Liver (tissue), 9 donors: ENCODE results near the gene CHRDL1. TPM values are rescaled to one million over a fixed set of nuclear protein-coding genes. Genes with fewer than 3 reads are reported as not detected.

ENCODE experiments used
- DNase-seq: peaks from one replicate; pipeline ENCODE4 v3.0.0-alpha.2; 2017; ENCODE audit warnings: low spot score
- H3K27ac ChIP-seq, 2 donors: one replicate each; pipeline ENCODE4 v1.7.0; 2013; ENCODE audit warnings: inconsistent platforms in 2 of 2, low read length in 2 of 2, control low read depth in 1 of 2, low read depth in 1 of 2, mild to moderate bottlenecking in 1 of 2
- H3K27me3 ChIP-seq, 4 donors: one replicate each; pipeline versions ENCODE4 v1.6.1 to v1.7.0; 2013; ENCODE audit warnings: low read length in 3 of 4, inconsistent platforms in 1 of 4, mild to moderate bottlenecking in 1 of 4, moderate library complexity in 1 of 4; ENCODE audit not compliant: control insufficient read depth in 4 of 4, insufficient read depth in 4 of 4
- H3K36me3 ChIP-seq, 4 donors: one replicate each; pipeline versions ENCODE4 v1.6.1 to v1.7.0; 2013; ENCODE audit warnings: low read length in 3 of 4, mild to moderate bottlenecking in 3 of 4, low read depth in 1 of 4, moderate library complexity in 1 of 4; ENCODE audit not compliant: control insufficient read depth in 4 of 4, insufficient read depth in 3 of 4
- H3K4me1 ChIP-seq, 4 donors: one replicate each; pipeline versions ENCODE4 v1.6.1 to v1.7.0; 2013; ENCODE audit warnings: low read length in 3 of 4, mild to moderate bottlenecking in 3 of 4, moderate library complexity in 1 of 4; ENCODE audit not compliant: control insufficient read depth in 4 of 4, insufficient read depth in 4 of 4
- H3K4me3 ChIP-seq, 3 donors: one replicate each; pipeline versions ENCODE4 v1.6.1 to v1.7.0; 2013; ENCODE audit warnings: low read length in 3 of 3, control low read depth in 1 of 3, low read depth in 1 of 3, mild to moderate bottlenecking in 1 of 3
- H3K9ac ChIP-seq, 2 donors: one replicate each; pipeline ENCODE4 v1.7.0; 2013; ENCODE audit warnings: low read length in 2 of 2, mild to moderate bottlenecking in 2 of 2, moderate library complexity in 2 of 2, control low read depth in 1 of 2, low read depth in 1 of 2
- H3K9me3 ChIP-seq, 4 donors: one replicate each; pipeline versions ENCODE4 v1.6.1 to v1.7.0; 2013; ENCODE audit warnings: low read length in 3 of 4; ENCODE audit not compliant: control insufficient read depth in 4 of 4
- EGR1 ChIP-seq, 2 donors: IDR thresholded peaks; 2 replicates each; pipeline ENCODE4 v1.6.1; 2016 to 2018; ENCODE audit warnings: antibody characterized with exemption in 2 of 2, low read depth in 2 of 2
- FOXA1 ChIP-seq: IDR thresholded peaks from 2 replicates; pipeline ENCODE4 v1.6.1; 2016; ENCODE audit warnings: antibody characterized with exemption
- FOXA2 ChIP-seq: IDR thresholded peaks from 2 replicates; pipeline ENCODE4 v1.6.1; 2016; ENCODE audit warnings: antibody characterized with exemption
- GABPA ChIP-seq, 2 donors: IDR thresholded peaks in 1 of 2; conservative IDR thresholded peaks in 1 of 2; 2 replicates each; pipeline ENCODE4 v1.6.1; 2016; ENCODE audit warnings: antibody characterized with exemption in 2 of 2, mild to moderate bottlenecking in 1 of 2, moderate library complexity in 1 of 2
- HNF4A ChIP-seq, 2 donors: conservative IDR thresholded peaks; 2 replicates each; pipeline ENCODE4 v1.6.1; 2016; ENCODE audit warnings: antibody characterized with exemption in 2 of 2, mild to moderate bottlenecking in 2 of 2
- JUND ChIP-seq, 2 donors: IDR thresholded peaks; 2 replicates each; pipeline ENCODE4 v1.6.1; 2016; ENCODE audit warnings: antibody characterized with exemption in 2 of 2
- RAD21 ChIP-seq, 2 donors: IDR thresholded peaks; 2 replicates each; pipeline ENCODE4 v1.6.1; 2016; ENCODE audit warnings: antibody characterized with exemption in 2 of 2, mild to moderate bottlenecking in 2 of 2
- RXRA ChIP-seq, 2 donors: IDR thresholded peaks; 2 replicates each; pipeline ENCODE4 v1.6.1; 2017 to 2018; ENCODE audit warnings: antibody characterized with exemption in 2 of 2, mild to moderate bottlenecking in 1 of 2
- SP1 ChIP-seq: IDR thresholded peaks from 2 replicates; pipeline ENCODE4 v1.6.1; 2018; ENCODE audit warnings: antibody characterized with exemption, mild to moderate bottlenecking
- TAF1 ChIP-seq: conservative IDR thresholded peaks from 2 replicates; pipeline ENCODE4 v1.6.1; 2016; ENCODE audit warnings: antibody characterized with exemption, mild to moderate bottlenecking
- YY1 ChIP-seq: IDR thresholded peaks from 2 replicates; pipeline ENCODE4 v1.6.1; 2016; ENCODE audit warnings: antibody characterized with exemption, mild to moderate bottlenecking
- WGBS: extraction: QIAGEN DNeasy Blood & Tissue Kit; methylation state at CpG from one replicate; pipeline ENCODE4 v1.1.7; 2013; 5-methylcytosine and 5-hydroxymethylcytosine counted together
- polyA plus RNA-seq, 2 donors: library from polyadenylated mRNA; stranded (reverse) in 1 of 2; unstranded in 1 of 2; fragments of 200-250 nt in 1 of 2; fragments of >200 nt in 1 of 2; fragmentation: Nextera tagmentation in 1 of 2; extraction: Ambion mirVana in 1 of 2; gene quantifications; one replicate each; pipeline versions ENCODE4 v1.2.1 to v1.2.3, GENCODE V29; 2013 to 2015
- total RNA-seq, 2 donors: library from RNA; depleted of rRNA; stranded (reverse); fragments of >200 nt; gene quantifications; one replicate each; pipeline ENCODE4 v1.2.3, GENCODE V29; 2014
- TF ChIP-seq, protein P1 (sequence below): fragments of 150-350 bp; IDR thresholded peaks from 2 replicates; pipeline ENCODE4 v1.5.1; 2017; ENCODE audit warnings: improper control_type of control experiment, low read depth, low read length; ENCODE audit not compliant: missing input control
- TF ChIP-seq, protein P2 (sequence below): IDR thresholded peaks from 2 replicates; pipeline ENCODE4 v1.6.1; 2016; ENCODE audit warnings: antibody characterized with exemption
- TF ChIP-seq, protein P3 (sequence below): IDR thresholded peaks from 2 replicates; pipeline ENCODE4 v1.6.1; 2016; ENCODE audit warnings: antibody characterized with exemption
- TF ChIP-seq, protein P4 (sequence below): IDR thresholded peaks from 2 replicates; pipeline ENCODE4 v1.6.1; 2016; ENCODE audit warnings: antibody characterized with exemption
- donor health status: healthy.
- donor health status: healthy.
- donor health status: healthy.
- donor health status: healthy.
- donor health status: healthy.

Gene CHRDL1
- total and polyA plus RNA-seq, 4 donors: 0.17 to 2.1 (median 0.67) TPM

DNA sequence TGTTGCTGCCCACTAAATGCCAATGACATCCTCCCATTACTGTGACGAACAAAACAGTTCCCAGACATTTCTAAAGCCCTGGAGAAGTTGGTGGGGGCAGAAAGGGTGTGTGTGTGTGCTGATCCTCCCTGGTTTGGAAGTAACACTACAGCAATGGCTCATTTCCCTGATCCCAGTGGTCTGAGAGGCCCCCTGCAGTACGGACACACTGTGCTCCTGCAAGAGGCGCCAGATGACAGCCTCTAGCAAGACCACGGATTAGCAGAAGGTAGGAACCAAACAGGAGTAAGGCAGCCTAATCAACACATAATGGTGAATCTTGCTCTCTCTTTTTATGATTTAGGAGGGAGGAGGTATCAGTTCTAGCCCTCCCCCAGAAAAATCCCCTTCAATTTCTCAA, 49.6 kb downstream of the CHRDL1 start:
- Histone ChIP-seq H3K4me1 (no peaks in the 10 kb centered on the region), H3K9ac (no peak overlapping the region), H3K27ac (no peak overlapping the region), H3K36me3 (no peaks in the 10 kb centered on the region), H3K27me3 (no peaks in the 10 kb centered on the region), H3K9me3 (no peaks in the 10 kb centered on the region), H3K4me3 (no peak overlapping the region)
- WGBS: 74% methylated on average over 4 of the region's 4 CpGs
- TF ChIP-seq GABPA (IDR thresholded peaks at IDR 0.05 in 1 of 2, conservative IDR thresholded peaks at IDR 0.05 in 1 of 2): no peak
- TF ChIP-seq FOXA2: no peak
- TF ChIP-seq EGR1 (IDR thresholded peaks at IDR 0.05; ENCODE audit: low read depth in 2 of 2): no peak
- TF ChIP-seq RAD21 (IDR thresholded peaks at IDR 0.05): no peak
- TF ChIP-seq, protein P1, sequence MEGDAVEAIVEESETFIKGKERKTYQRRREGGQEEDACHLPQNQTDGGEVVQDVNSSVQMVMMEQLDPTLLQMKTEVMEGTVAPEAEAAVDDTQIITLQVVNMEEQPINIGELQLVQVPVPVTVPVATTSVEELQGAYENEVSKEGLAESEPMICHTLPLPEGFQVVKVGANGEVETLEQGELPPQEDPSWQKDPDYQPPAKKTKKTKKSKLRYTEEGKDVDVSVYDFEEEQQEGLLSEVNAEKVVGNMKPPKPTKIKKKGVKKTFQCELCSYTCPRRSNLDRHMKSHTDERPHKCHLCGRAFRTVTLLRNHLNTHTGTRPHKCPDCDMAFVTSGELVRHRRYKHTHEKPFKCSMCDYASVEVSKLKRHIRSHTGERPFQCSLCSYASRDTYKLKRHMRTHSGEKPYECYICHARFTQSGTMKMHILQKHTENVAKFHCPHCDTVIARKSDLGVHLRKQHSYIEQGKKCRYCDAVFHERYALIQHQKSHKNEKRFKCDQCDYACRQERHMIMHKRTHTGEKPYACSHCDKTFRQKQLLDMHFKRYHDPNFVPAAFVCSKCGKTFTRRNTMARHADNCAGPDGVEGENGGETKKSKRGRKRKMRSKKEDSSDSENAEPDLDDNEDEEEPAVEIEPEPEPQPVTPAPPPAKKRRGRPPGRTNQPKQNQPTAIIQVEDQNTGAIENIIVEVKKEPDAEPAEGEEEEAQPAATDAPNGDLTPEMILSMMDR: no peak
- TF ChIP-seq, protein P2, sequence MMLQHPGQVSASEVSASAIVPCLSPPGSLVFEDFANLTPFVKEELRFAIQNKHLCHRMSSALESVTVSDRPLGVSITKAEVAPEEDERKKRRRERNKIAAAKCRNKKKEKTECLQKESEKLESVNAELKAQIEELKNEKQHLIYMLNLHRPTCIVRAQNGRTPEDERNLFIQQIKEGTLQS: no peak
- TF ChIP-seq YY1: no peak
- TF ChIP-seq, protein P3, sequence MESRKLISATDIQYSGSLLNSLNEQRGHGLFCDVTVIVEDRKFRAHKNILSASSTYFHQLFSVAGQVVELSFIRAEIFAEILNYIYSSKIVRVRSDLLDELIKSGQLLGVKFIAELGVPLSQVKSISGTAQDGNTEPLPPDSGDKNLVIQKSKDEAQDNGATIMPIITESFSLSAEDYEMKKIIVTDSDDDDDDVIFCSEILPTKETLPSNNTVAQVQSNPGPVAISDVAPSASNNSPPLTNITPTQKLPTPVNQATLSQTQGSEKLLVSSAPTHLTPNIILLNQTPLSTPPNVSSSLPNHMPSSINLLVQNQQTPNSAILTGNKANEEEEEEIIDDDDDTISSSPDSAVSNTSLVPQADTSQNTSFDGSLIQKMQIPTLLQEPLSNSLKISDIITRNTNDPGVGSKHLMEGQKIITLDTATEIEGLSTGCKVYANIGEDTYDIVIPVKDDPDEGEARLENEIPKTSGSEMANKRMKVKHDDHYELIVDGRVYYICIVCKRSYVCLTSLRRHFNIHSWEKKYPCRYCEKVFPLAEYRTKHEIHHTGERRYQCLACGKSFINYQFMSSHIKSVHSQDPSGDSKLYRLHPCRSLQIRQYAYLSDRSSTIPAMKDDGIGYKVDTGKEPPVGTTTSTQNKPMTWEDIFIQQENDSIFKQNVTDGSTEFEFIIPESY: no peak
- no peak for DNase-seq

DNA sequence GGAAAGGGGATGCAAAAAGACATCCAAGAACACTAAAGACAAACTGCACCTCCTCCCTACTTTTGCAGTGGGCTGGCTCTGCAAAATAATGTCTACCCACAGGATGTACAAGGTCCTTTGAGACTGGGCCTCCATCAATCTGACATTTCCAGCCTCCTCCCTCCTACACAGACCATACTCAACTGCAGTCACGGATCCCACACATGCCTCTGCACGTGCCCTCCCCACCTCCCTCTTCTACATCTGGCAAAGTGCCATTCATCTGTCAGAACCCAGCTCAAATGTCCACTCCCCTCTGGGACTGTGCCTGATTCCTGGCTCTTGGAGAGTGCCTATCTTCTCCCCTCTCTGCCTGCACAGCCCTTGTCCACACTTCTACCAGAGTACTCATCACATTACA, 50.3 kb downstream of the CHRDL1 start:
- no peak for DNase-seq
- no peak overlapping the region for H3K4me3 ChIP-seq
- 78% methylated on average over 2 of the region's 2 CpGs for WGBS
- H3K9me3 ChIP-seq: no peaks in the 10 kb centered on the region
- no peaks in the 10 kb centered on the region for H3K4me1 ChIP-seq
- H3K36me3 ChIP-seq: no peaks in the 10 kb centered on the region
- TF ChIP-seq, protein P1: no peak
- TF ChIP-seq GABPA (IDR thresholded peaks at IDR 0.05 in 1 of 2, conservative IDR thresholded peaks at IDR 0.05 in 1 of 2): no peak
- no peak overlapping the region for H3K27ac ChIP-seq
- H3K9ac ChIP-seq: no peak overlapping the region
- H3K27me3 ChIP-seq: no peaks in the 10 kb centered on the region

DNA sequence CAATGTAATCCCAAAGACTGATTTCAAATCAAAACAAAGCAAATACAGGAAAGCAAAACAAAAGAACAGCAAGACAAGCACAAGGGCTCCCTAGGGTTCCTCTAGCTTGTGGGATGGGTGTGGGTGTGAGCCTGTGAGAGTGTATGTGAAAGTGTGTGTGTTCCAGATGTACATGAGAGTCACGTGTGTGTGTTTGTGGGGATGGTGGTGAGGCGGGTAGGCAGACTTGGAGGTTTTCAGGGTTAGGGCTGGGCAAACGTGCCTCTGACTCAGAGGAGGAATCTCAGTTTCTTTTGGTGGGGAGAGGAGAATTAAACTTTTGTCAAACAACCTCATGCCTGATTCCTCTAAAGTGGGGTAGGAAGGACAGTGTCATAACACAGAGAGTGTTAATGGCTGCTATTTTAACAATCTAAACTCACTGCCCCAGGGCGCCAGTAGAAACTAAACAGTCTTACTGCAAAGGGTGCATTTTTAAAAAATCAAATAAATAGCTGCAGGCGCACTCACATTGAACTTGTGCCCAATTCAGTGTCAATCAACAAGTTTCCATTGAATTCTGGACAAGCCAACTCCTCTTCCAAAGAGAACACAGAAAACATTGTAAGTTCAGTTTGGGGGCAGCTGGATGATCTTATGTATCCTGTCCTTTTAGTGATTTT, 51.8 kb downstream of the CHRDL1 start:
- no peaks in the 10 kb centered on the region for H3K36me3 ChIP-seq
- 78% methylated on average over 5 of the region's 5 CpGs for WGBS
- no peak overlapping the region for H3K4me3 ChIP-seq
- no peak overlapping the region for H3K27ac ChIP-seq
- H3K27me3 ChIP-seq: no peaks in the 10 kb centered on the region
- H3K9me3 ChIP-seq: no peaks in the 10 kb centered on the region
- H3K9ac ChIP-seq: no peak overlapping the region
- DNase-seq: no peak
- H3K4me1 ChIP-seq: no peaks in the 10 kb centered on the region
- TF ChIP-seq HNF4A (conservative IDR thresholded peaks at IDR 0.05) (no peak), FOXA1 (no peak), SP1 (no peak), GABPA (IDR thresholded peaks at IDR 0.05 in 1 of 2, conservative IDR thresholded peaks at IDR 0.05 in 1 of 2) (no peak), RXRA (IDR thresholded peaks at IDR 0.05) (no peak), TAF1 (no peak), JUND (IDR thresholded peaks at IDR 0.05) (no peak)
- TF ChIP-seq, protein P2: no peak
- TF ChIP-seq, protein P4, sequence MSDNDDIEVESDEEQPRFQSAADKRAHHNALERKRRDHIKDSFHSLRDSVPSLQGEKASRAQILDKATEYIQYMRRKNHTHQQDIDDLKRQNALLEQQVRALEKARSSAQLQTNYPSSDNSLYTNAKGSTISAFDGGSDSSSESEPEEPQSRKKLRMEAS: no peak
- TF ChIP-seq, protein P3: no peak
- TF ChIP-seq, protein P1: no peak
